Breast epithelium (tissue), 3 donors: ENCODE data around the gene DHX40.

Experiments used
- CTCF ChIP-seq, 3 donors: fragments of 450-650 bp; IDR thresholded peaks; one replicate each; pipeline ENCODE4 v1.5.1; 2016 to 2017; ENCODE audit warnings: antibody characterized with exemption in 3 of 3, mild to moderate bottlenecking in 3 of 3, moderate library complexity in 3 of 3
- POLR2AphosphoS5 ChIP-seq, 3 donors: sonication (generic); formaldehyde crosslinking; IDR thresholded peaks; one replicate each; pipeline ENCODE4 v1.6.1; 2017; ENCODE audit warnings: antibody characterized with exemption in 3 of 3

GRCh38 chr17:59616253-59616920 lies 51.0 kb downstream of the DHX40 start:
- no peak for TF ChIP-seq CTCF (IDR thresholded peaks at IDR 0.05)
- no peak for TF ChIP-seq POLR2AphosphoS5 (IDR thresholded peaks at IDR 0.05)
